ENCODE data around the gene SCAMP1.
"Not testable (repeated sequence)": the region's sequence is repeated elsewhere in the genome, so short reads cannot be mapped to it uniquely, and the experiment has no call there.

Gene SCAMP1

GRCh38 chr5:78359831-78360673, at the start of gene SCAMP1:
Gene SCAMP1 (plus strand): TSS chr5:78360617. CDS start chr5:78360672, 55 bp downstream.
- DNase-seq (ENCODE audit: low read depth, low spot score), result peak; percentile 90

GRCh38 chr5:78317515-78317914, 42.9 kb upstream of the SCAMP1 start:
- DNase-seq (ENCODE audit: low read depth, low spot score), result no peak

- no peak for DNase-seq (ENCODE audit: low read depth, low spot score)
Measured at GRCh38 chr5:78318337-78318736, 42.1 kb upstream of the SCAMP1 start.

GRCh38 chr5:78320401-78320800, 40.0 kb upstream of the SCAMP1 start:
- DNase-seq (ENCODE audit: low read depth, low spot score), result no peak

DNA sequence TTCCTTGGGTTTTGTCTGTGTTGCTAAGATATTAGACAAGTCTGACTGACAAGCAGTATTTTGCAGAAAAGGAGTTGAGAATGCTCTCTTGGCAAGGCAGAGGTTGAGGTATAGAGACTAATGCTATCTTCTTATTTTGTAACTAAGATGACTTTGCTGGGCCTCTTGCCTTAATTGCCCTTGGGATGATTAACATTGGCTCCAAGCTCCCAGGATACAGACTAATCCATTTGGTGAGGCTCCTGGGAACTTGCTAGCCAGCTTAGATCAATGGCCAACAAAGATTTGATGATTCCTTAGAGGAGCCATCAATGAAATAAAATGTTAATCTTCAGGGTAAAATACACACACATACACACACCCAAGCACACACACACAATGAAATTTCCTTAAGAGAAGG, 37.2 kb upstream of the SCAMP1 start:
- no peak for DNase-seq (ENCODE audit: low read depth, low spot score)

DNA sequence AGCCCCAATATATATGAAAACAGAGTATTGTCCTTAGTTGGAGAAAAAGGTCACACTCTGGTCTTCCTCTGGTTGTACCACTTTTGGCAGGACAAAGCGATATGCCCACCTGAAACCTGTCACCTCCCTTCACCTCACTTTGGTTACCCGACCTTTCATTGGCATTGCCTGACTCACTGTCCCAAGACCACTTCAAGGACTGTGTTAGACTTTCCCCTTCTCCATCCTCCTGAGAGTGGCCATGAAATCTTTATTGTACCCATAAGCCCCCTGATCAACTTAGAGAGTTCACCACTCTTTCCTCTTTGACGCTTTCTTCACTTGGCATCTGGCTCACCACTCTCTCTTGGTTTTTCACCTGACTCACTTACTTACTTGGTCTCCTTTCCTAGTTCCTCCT, 33.5 kb upstream of the SCAMP1 start:
- no peak for DNase-seq (ENCODE audit: low read depth, low spot score)

GRCh38 chr5:78327761-78328510, 32.5 kb upstream of the SCAMP1 start:
- no peak for DNase-seq (ENCODE audit: low read depth, low spot score)

- DNase-seq (ENCODE audit: low read depth, low spot score), result no peak
Measured at GRCh38 chr5:78328585-78329173, 31.7 kb upstream of the SCAMP1 start.

- DNase-seq (ENCODE audit: low read depth, low spot score), result no peak
Measured at GRCh38 chr5:78331523-78332080, 28.8 kb upstream of the SCAMP1 start.

- no peak for DNase-seq (ENCODE audit: low read depth, low spot score)
Measured at GRCh38 chr5:78334811-78335210, 25.6 kb upstream of the SCAMP1 start.

GRCh38 chr5:78335976-78336375, 24.4 kb upstream of the SCAMP1 start:
- no peak for DNase-seq (ENCODE audit: low read depth, low spot score)

DNA sequence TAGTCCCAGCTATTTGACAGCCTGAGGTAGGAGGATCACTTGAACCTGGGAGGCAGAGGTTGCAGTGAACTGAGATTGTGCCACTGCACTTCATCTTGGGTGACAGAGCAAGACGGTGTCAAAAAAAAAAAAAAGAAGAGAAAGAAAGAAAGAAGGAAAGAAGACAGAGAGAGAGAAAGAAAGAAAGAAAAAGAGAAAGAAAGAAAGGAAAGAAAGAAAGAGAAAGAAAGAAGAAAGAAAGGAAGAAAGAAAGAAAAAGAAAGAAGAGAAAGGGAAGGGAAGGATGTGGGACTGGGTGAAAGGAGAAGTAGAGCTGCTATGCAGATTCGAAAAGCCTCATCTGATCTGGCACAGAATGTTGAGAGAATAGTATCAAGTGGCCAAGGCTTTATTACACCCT, 23.7 kb upstream of the SCAMP1 start:
- DNase-seq (ENCODE audit: low read depth, low spot score), result no peak

GRCh38 chr5:78339617-78340436, 20.6 kb upstream of the SCAMP1 start:
- DNase-seq (ENCODE audit: low read depth, low spot score), result no peak

- no peak for DNase-seq (ENCODE audit: low read depth, low spot score)
Measured at GRCh38 chr5:78341440-78341839, 19.0 kb upstream of the SCAMP1 start.

- no peak for DNase-seq (ENCODE audit: low read depth, low spot score)
Measured at GRCh38 chr5:78345485-78345884, 14.9 kb upstream of the SCAMP1 start.

DNA sequence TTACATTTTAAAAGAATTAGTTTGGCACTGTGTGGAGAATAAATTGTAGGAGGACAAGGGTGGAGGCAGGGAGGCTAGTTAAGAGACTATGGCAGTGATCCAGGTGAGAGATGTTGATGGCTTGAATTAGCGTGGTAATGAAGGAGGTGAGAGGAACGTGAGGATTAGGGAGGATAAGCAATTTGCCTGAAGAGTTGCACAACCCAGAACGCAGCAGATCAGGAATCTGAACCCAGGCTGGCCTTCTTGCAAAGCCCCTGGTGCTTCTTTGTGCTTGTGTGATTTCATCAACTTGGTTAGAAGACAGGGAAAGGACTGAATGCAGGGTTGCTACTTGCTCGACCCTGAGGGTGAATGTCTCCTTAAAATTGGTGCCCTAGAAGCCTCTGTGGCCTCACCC, 6.9 kb upstream of the SCAMP1 start:
- DNase-seq (ENCODE audit: low read depth, low spot score), result no peak

- no peak for DNase-seq (ENCODE audit: low read depth, low spot score)
Measured at GRCh38 chr5:78354066-78354670, 6.2 kb upstream of the SCAMP1 start.

DNA sequence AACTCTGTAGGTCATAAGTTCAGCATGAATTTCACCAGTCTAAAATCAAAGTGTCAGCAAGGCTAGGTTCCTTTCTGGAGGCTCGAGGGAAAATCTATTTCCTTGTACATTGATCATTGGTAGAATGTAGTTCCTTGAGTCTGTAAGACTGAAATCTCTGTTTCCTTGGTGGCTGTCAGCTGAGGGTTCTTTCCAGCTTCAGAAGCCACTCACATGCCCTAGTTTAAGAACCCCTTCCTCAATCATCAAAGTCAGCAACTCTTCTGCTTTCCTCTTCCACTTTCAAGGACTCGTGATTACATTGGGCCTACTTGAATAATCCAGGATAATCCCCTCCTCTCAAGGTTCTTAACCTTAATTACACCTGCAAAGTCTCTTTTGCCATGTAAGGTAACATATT, 4.9 kb upstream of the SCAMP1 start:
- DNase-seq (ENCODE audit: low read depth, low spot score), result no peak

GRCh38 chr5:78359455-78359830, 974 bp upstream of the SCAMP1 start:
- DNase-seq (ENCODE audit: low read depth, low spot score), result not testable (repeated sequence)

- DNase-seq (ENCODE audit: low read depth, low spot score), result no peak
Measured at GRCh38 chr5:78360674-78360923, 182 bp downstream of the SCAMP1 start.

DNA sequence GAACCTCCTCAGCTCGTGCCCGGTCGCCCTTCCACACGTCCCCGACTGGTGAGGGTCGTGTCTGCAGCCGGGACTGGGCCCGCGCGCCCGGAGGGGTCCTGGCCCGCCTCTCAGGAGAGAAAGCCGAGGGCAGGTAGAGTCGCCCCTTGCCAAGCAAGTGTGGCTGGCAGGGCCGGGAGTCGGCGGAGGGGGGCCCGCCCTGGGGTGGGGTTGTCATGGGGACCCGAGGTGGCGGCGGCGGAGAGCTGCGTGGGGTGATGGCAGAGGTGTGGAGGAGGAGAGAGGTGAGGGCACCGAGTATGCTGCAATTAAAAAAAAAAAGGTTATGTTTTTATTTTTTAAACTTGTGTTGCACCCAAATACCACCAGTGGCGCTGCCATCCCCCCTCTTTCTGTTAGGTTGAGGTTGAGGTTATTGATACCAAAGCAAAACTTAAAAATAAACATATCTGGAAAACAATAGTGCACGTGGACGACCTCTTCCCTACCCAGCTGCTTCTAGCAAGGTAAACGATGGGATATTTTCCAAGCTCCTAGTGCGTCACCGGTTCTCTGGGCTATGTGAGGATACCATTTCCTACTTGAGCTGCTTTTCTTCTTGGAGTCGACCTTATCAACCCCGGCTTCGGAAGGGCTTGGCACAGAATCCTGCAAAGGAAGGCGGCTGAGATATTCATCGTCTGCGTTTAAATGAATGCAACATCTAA, 660 bp downstream of the SCAMP1 start:
- DNase-seq (ENCODE audit: low read depth, low spot score), result no peak

All from iPS DF 19.7 (cell line).